ENCODE data around the gene OR4D1.

Gene OR4D1

GRCh38 chr17:58183514-58183913 lies 35.3 kb downstream of the OR4D1 start:
- Histone ChIP-seq H3K4me2 (ENCODE audit: low read depth, low read length, poor library complexity, severe bottlenecking) (no peak overlapping the region), H4K20me1 (ENCODE audit: low read depth, low read length) (no peaks in the 10 kb centered on the region), H3K9me3 (ENCODE audit: insufficient read depth, low read length) (no peaks in the 10 kb centered on the region), H2AFZ (ENCODE audit: low read depth, low read length, severe bottlenecking) (no peak overlapping the region), H3K4me3 (ENCODE audit: insufficient read depth, low read length, poor library complexity, severe bottlenecking) (no peak overlapping the region), H3K36me3 (ENCODE audit: low read length) (no peaks in the 10 kb centered on the region), H3K27ac (ENCODE audit: low read depth, low read length) (no peak overlapping the region), H3K9ac (ENCODE audit: low read length) (no peak overlapping the region), H3K79me2 (ENCODE audit: insufficient read depth, low read length) (no peaks in the 10 kb centered on the region), H3K27me3 (ENCODE audit: low read length) (no peaks in the 10 kb centered on the region), H3K9me2 (replicated peaks; ENCODE audit: insufficient read depth, low read length) (no peaks in the 10 kb centered on the region), H3F3A (ENCODE audit: insufficient read depth) (no peaks in the 10 kb centered on the region)
- TF ChIP-seq EZH2phosphoT487 (conservative IDR thresholded peaks at IDR 0.05; ENCODE audit: low read length) (no peak), CTCF (IDR thresholded peaks at IDR 0.05; ENCODE audit: insufficient read depth, low read length, poor library complexity, severe bottlenecking) (no peak)

GRCh38 chr17:58184308-58184985 lies 36.3 kb downstream of the OR4D1 start:
- H3K36me3 ChIP-seq (ENCODE audit: low read length): no peaks in the 10 kb centered on the region
- H3K9ac ChIP-seq (ENCODE audit: low read length): no peak overlapping the region
- no peaks in the 10 kb centered on the region for H3K9me3 ChIP-seq (ENCODE audit: insufficient read depth, low read length)
- no peaks in the 10 kb centered on the region for H3K79me2 ChIP-seq (ENCODE audit: insufficient read depth, low read length)
- H3K4me3 ChIP-seq (ENCODE audit: insufficient read depth, low read length, poor library complexity, severe bottlenecking): no peak overlapping the region
- no peak overlapping the region for H3K27ac ChIP-seq (ENCODE audit: low read depth, low read length)
- H3K27me3 ChIP-seq (ENCODE audit: low read length): no peaks in the 10 kb centered on the region
- H2AFZ ChIP-seq (ENCODE audit: low read depth, low read length, severe bottlenecking): no peak overlapping the region
- no peaks in the 10 kb centered on the region for H3F3A ChIP-seq (ENCODE audit: insufficient read depth)
- TF ChIP-seq EZH2phosphoT487 (conservative IDR thresholded peaks at IDR 0.05; ENCODE audit: low read length): no peak
- TF ChIP-seq CTCF (IDR thresholded peaks at IDR 0.05; ENCODE audit: insufficient read depth, low read length, poor library complexity, severe bottlenecking): no peak
- no peak overlapping the region for H3K4me2 ChIP-seq (ENCODE audit: low read depth, low read length, poor library complexity, severe bottlenecking)
- no peaks in the 10 kb centered on the region for H3K9me2 ChIP-seq (replicated peaks; ENCODE audit: insufficient read depth, low read length)
- no peaks in the 10 kb centered on the region for H4K20me1 ChIP-seq (ENCODE audit: low read depth, low read length)

GRCh38 chr17:58184986-58185761 lies 37.0 kb downstream of the OR4D1 start:
- H3K9ac ChIP-seq (ENCODE audit: low read length): no peak overlapping the region
- H3F3A ChIP-seq (ENCODE audit: insufficient read depth): no peaks in the 10 kb centered on the region
- no peak overlapping the region for H2AFZ ChIP-seq (ENCODE audit: low read depth, low read length, severe bottlenecking)
- no peaks in the 10 kb centered on the region for H3K36me3 ChIP-seq (ENCODE audit: low read length)
- H3K9me2 ChIP-seq (replicated peaks; ENCODE audit: insufficient read depth, low read length): no peaks in the 10 kb centered on the region
- no peak overlapping the region for H3K27ac ChIP-seq (ENCODE audit: low read depth, low read length)
- no peaks in the 10 kb centered on the region for H4K20me1 ChIP-seq (ENCODE audit: low read depth, low read length)
- H3K79me2 ChIP-seq (ENCODE audit: insufficient read depth, low read length): no peaks in the 10 kb centered on the region
- TF ChIP-seq CTCF (IDR thresholded peaks at IDR 0.05; ENCODE audit: insufficient read depth, low read length, poor library complexity, severe bottlenecking) (no peak), EZH2phosphoT487 (conservative IDR thresholded peaks at IDR 0.05; ENCODE audit: low read length) (no peak)
- no peaks in the 10 kb centered on the region for H3K27me3 ChIP-seq (ENCODE audit: low read length)
- H3K4me2 ChIP-seq (ENCODE audit: low read depth, low read length, poor library complexity, severe bottlenecking): no peak overlapping the region
- no peak overlapping the region for H3K4me3 ChIP-seq (ENCODE audit: insufficient read depth, low read length, poor library complexity, severe bottlenecking)
- no peaks in the 10 kb centered on the region for H3K9me3 ChIP-seq (ENCODE audit: insufficient read depth, low read length)
